Measurements from ENCODE around the gene SYCP2. TPM values are rescaled to one million over a fixed set of nuclear protein-coding genes. Genes with fewer than 3 reads are reported as not detected.
"Not testable (repeated sequence)": the region's sequence is repeated elsewhere in the genome, so short reads cannot be mapped to it uniquely, and the experiment has no call there.

The SYCP2 gene, protein sequence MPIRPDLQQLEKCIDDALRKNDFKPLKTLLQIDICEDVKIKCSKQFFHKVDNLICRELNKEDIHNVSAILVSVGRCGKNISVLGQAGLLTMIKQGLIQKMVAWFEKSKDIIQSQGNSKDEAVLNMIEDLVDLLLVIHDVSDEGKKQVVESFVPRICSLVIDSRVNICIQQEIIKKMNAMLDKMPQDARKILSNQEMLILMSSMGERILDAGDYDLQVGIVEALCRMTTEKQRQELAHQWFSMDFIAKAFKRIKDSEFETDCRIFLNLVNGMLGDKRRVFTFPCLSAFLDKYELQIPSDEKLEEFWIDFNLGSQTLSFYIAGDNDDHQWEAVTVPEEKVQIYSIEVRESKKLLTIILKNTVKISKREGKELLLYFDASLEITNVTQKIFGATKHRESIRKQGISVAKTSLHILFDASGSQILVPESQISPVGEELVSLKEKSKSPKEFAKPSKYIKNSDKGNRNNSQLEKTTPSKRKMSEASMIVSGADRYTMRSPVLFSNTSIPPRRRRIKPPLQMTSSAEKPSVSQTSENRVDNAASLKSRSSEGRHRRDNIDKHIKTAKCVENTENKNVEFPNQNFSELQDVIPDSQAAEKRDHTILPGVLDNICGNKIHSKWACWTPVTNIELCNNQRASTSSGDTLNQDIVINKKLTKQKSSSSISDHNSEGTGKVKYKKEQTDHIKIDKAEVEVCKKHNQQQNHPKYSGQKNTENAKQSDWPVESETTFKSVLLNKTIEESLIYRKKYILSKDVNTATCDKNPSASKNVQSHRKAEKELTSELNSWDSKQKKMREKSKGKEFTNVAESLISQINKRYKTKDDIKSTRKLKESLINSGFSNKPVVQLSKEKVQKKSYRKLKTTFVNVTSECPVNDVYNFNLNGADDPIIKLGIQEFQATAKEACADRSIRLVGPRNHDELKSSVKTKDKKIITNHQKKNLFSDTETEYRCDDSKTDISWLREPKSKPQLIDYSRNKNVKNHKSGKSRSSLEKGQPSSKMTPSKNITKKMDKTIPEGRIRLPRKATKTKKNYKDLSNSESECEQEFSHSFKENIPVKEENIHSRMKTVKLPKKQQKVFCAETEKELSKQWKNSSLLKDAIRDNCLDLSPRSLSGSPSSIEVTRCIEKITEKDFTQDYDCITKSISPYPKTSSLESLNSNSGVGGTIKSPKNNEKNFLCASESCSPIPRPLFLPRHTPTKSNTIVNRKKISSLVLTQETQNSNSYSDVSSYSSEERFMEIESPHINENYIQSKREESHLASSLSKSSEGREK (N-terminal part only)
- 0.60 TPM for total RNA-seq

DNA sequence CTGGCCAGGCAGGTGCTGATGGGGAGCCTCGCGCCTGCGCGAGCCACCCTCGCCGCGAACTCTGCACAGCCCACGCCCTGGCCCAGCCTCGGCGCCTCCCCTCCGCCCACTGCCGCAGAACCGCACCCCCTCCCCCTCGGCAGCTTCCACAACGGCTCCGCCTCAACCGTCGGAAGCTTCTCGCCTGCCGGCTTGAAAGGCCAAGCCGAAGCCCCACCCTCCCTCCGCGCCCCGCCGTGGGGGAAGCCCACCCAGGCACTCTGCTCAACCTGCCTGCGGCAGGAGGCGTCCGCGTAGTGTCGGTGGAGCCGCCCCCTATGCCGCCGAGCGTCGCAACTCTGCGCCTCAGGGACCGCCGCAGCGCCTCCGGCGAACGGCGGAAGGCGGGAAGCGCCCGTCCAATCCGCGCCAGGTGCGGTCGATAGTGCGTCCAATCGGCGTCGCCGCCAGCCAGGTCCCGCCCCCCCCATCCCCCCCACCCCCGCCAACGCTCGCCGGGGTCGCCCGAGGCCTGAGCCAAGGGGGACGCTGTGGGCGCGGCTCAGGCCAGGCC is at the start of gene SYCP2:
SYCP2 (minus strand) TSS at position 342 of the 553 bp plus-strand sequence. CDS start 11,224 bp downstream, outside the sequence.
- peak; percentile 35 for ATAC-seq

DNA sequence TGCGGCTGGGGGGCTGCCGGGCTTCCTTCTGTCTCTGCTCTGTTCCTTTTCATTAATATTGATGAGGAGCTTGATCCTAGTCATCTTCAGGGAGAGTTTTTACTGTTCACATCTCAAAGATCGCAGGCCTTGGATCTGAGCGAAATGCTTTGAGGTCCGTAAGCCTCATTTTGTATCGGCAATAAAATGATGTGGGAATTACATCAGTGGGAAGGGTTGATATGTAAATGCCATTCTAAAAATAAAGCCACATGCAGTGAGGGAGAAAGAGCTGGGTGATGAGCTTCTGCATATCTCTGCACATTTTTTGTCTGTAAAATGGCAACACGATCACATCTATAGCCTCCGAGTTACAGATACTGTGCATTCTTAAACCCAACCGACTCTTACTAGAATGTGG is 49.6 kb upstream of the SYCP2 start:
- no peak for ATAC-seq

DNA sequence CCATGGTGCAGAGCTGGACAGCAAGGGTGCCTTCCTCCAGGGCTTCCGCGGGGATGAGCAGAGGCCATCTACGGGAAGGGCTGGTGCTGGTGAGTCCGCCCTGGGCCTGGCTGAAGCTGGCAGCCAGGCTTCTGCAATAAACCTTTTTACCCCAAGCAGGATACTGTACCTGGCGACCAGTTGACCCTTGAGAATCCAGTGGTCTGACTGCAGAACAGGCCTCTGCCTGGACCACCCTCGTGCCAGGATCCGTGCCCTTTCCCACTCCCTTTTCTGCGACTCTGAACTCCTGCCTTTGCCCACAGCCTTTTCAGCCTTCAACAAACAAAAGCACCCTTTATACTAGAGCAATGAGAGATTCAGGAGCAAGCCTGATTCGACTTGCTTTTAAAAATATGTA is 43.6 kb upstream of the SYCP2 start:
- no peak for ATAC-seq

DNA sequence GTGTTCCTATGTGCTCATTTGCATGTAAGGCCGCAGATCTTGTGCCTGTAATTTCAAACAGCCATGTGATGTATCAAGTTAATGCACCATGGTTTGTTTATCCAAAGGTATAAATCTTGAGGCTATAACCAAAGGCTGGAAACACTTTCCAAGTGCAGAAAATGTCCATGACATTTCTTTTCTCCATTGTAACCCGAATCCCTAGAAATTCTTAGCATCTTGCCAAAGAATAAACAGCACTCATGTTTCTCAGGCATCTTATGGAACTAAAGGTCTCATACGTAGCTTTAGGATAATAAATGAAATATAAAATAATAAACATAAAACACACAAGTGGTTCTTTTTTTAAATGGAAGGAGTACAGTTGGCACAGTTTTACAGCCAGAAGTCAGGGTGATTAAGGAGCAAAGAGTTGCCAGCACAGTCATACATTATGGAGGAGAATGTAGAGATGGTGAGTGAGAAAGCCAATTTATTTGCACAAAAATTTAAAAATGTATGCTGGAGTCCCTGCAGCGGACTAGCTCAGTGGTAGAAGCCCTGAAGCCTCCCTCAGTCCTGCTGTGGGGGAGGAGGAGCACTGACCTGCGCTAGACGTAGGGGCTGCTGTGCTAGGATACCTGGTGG is 42.8 kb upstream of the SYCP2 start:
- ATAC-seq: no peak

DNA sequence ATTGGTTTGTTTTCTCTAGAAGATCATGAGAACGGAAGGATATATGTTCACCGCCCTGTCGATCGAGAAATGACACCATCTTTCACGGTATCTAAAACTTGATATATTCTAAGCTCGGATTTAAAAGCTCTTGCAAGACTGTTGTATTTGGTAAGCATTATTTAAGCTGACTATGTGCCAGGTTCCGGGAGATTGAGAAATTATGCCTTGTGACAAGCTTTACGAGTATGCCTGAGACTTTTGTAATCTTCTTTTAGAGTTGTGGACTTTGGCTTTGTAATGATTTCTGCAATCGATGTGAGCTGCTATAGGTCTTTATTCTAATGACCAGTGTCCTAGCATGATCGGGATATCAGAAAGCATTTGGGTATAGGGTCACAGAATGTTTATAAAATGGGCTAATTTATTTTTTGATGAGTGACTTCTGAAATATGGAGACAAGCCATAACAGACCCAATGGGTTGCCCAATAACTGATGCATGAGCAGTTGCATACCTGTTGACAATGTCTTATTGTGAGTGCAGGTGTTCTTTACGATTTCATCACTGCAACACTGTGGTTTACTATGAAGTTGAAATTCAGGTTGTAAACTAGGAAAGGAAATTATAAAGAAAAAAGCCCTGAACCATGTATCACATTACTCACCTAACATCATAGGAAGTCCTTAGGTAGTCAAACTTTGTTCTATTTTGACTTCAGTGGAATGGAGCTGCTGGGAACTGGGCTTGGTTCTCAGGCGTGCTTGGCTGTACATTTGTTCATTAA is 38.8 kb upstream of the SYCP2 start:
- peak; percentile 92 for ATAC-seq

DNA sequence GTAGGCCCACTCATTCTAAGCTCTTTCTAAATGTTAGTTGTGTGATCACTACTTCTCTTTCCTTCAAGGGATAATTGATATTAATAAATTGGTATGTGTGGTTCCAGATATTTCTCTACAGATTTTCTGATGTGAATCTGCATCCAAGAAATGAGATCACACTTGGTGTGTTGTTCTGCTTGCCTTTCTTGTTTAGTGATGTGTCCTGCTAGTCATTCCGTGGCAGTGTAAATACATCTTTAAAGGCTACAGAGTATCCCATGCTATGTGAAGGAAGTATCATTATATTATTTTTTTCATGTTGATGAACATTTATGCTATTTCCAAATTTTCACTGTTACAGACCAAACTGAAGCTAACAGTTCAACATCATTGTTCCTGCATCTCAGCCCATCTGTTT is 38.0 kb upstream of the SYCP2 start:
- ATAC-seq: peak; percentile 68

DNA sequence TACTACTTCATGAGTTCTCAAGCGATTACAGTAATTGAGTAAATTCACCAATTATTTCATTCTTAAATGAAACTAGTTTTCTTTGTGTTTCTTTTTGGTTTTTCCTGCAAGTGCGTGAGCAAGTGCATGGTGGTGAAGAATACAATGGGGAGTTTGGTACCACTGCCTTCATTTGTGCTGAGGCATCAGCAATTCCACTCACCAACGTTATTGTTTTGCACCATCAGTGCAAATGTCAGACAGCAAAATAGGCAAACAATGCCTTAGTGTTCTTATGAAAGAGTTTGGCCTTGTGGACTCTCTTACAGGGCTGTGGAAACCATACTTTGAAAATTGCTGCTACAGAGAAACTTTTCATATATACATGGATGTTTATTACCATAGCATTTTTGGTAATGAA is 33.0 kb upstream of the SYCP2 start:
- ATAC-seq: no peak

DNA sequence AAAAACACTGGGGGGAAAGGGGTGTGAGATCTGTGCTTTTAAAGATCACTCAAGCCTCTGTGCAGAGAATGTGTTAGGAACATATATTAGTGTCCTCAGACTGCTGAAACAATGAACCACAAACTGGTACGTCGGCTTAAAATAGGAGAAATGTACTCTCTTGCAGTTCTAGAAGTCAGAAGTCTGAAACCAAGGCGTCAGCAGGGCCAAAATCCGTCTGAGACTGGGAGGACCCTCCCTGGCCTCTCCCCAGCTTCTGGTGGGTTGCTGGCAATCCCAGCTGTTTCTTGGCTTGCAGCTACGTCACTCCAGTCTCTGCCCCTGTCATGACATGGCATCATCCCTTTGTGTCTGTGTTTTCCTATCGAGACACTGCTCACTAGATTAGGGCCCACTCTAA is 28.7 kb upstream of the SYCP2 start:
- peak; percentile 3 for ATAC-seq

DNA sequence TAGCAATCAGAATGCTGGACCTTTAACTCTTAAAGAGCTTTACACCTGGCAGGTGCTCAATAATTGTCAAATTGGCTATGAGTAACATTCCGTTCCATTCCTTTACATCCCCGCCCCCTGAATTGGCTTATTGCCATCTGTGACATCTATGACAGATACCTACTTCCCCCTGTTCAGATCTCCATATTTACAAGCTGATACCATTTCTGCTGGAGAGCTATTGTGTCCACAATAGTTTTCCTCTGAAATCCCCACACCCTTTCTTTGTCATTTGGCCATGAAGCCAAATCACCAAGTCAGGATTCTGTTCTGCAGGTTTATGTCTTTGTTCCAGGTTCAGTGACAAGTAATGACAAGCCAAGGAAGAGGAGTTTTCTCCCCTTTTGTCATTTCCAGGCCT is 28.0 kb upstream of the SYCP2 start:
- peak; percentile 94 for ATAC-seq

DNA sequence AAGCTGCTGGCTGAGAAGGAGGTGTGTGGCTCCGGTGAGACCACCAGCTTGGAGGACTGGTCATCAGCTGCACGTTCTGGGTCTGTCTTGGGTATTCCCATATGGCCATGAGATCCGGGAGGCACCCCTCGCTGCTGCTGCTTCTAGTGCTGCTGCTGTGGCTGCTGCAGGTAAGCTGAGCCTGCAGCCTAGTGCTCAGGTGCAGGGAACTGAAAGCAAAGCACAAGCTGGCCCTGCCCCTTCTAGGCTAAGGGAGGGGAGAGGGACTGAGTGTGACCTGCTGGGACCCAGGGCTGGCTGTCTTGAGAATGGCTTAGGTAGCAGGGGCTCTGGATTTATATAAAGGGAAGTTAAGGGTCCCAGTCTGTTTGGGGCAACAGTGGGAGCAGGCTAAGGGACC is 25.2 kb upstream of the SYCP2 start:
- no peak for ATAC-seq

DNA sequence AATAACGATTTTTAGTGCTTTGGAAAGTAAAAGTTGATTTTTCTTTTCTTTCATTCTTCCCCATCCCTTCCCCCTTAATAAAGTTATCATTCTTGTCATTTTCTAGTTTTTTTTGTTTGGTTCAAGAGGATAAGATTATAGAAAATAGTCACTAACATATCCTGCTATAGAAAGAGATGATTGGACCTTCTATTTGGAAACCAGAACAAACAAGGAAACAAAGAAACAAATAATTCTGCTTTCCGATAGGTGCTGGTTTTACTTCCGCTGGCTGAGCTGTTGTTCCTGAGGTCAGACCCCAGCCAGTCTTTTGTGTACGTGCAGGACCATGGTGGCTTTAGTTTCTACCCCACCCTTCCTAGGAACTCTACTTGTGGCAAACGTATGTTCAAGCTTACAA is 24.7 kb upstream of the SYCP2 start, which contains the start of gene CDH26:
CDH26 (plus strand) TSS at position 301 of the 400 bp plus-strand sequence. CDS start 304 bp downstream, outside the sequence.
- no peak for ATAC-seq

DNA sequence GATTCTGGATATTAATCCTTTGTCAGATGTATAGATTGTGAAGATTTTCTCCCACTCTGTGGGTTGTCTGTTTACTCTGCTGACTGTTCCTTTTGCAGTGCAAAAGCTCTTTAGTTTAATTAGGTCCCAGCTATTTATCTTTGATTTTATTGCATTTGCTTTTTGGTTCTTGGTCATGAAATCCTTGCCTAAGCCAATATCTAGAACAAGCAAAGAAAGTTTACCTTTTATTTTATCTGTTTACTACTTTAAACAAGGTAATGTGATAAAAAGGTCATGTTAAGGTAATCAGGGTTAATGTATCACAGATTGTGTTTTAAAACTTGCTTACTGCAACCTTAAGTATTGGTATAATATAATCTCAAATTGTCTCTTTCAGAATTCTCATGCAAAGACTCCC is 24.1 kb upstream of the SYCP2 start:
- not testable (repeated sequence) for ATAC-seq

DNA sequence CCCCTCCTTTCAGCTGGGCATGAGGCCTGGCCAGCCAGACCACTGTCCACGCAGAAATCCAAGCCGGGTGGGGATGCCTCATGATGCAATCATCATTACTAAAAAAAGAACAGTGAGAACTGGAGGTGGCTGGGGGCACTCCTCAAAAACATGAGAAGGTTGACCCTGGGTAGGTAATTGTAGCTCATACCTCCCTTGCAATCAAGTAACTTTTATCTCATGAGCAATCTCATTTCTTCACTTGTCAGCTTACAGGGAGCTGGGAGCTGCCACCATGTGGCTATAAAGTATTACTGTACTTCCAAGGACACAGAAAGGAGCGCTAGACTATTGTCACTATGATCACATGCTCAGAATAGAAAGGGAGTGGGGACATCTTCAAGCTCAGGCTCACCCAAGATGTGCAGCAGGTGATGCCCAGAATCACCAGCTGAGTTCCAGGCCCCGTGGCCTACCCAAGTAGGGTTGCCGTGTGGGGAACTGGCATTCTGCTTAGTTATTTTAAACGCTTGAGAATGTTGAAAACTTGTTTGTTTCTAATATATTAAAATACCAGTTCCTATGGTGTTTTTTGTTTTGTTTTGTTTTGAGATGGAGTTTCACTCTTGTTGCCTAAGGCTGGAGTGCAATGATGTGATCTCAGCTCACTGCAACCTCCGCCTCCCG is 21.8 kb upstream of the SYCP2 start:
- ATAC-seq: peak; percentile 68

DNA sequence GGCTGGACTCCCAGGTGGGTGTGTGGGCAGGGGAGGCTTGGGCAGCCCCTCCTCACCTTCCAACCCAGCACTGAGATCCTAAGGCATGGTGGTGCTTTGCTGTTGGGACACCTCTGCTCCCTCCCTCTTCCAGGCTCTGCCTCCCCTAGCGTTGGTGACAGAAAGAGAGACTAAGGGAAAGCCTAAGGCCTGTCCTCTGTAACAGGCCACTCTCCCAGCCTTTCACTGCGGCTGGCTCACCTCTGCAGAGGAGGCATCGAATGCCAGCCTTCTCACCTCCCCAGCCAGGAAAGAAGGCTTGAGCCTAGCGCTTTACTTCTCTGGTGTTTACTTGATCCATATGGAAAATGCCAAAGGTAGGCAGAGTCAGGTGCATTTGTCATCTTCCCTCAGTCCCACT is 21.3 kb upstream of the SYCP2 start:
- no peak for ATAC-seq

DNA sequence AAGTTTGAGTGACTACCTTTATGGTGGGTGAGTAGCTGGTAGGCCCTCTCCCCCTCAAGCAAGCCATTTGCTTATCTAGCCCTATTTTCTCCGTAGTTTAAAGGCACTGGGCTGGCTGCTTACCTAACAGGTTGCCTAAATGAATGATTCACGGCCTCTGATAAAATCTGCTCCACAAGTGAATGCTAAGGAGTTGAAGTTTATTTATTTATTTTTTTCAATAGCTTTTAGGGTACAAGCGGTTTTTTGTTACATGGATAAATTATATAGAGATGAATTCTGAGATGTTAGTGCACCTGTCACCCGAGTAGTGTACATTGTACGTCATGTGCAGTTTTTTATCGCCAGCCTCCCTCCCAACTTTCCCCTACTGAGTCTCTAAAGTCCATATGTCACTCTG is 16.5 kb upstream of the SYCP2 start:
- no peak for ATAC-seq

DNA sequence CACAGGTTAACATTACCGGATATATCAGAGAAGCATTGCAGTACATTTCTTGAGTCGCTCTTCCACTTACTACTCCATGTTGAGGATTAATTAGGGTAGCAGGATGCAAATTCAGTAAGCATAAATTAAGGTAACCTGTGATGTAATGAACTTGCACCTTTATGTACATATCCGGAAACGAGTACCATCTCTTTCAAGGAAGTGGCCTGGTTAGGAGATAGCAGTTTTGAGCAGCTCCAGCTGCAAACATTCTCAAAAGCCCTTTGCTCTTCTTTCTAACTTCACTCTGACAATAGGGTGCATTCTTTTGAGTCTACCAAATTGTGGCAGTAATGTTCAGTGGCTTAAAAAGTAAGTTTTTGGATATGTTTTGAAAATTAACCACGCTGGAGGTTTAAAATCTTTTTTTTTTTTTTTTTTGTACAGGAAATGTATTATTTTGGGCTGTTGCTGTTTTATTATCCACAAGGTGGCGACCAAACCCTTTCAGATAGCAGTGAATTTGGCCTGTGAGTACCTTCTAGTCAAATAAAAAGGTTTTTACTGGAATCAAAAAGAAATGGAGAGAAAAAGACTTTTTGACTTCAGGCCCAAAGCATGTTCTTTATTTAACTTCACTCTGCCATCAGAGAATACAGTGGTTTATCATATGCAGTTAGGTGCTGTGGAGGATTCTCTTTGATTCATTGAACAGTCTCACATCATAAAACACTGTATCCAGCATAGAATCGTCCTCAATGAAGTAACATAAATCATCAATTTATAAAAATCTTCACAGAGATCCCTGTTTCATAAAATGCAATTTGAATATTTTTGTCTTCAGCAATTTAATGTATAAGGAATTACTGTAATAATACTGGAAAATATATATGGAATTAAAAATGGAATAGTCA is 15.6 kb upstream of the SYCP2 start:
- peak; percentile 61 for ATAC-seq

DNA sequence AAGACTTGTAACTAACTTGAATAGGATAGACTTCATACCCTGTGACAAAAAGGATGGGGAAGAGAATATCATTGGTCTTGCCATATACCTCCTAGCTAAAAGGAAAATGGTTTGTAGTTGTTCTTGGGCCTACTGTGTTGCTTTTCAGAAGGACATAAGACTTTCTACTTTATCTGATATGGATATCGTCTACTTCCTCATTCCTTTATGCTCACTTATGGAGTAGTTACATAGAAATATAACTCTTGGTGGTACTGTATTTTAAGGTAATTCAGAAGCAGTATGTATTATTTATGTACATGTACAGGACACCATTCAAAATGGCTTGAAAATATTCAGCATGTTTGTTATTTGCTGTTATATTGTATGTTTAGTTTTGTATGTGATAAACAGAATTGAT is 14.8 kb upstream of the SYCP2 start:
- ATAC-seq: no peak

DNA sequence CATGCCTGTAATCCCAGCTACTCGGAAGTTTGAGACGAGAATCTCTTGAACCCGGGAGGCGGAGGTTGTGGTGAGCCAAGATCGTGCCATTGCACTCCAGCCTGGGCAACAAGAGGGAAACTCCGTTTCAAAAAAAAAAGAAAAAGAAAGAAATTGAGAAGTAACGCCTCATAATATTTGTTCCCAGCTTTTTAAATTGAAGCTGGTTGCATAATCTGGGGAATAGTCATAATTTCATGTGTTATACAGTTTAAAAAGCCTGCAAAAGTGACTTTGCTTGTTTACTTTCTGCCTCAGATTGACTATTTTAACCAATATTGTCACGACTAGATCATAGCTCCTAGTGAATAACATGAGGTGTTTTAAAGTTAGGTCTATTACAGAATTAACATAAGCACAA is 13.9 kb upstream of the SYCP2 start:
- no peak for ATAC-seq

DNA sequence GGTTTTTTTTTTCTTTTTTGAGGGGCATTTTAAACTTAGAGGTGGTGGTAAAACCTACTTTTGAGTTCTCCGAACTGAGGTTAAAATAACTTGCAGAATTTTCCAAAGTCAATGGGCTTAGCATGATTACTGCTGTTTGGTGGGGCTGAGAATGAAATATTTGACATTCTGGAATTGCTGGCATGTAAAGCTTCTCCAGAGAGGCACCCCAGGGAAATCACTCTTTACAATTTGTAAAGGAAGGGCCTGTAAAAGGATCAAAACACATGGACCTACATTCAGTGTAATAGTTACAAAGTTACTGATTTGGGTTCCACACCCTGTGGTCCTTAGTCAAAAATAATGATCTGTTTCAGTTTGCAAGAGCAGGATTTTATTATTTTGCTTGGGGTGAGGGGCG is 12.3 kb upstream of the SYCP2 start:
- no peak for ATAC-seq

DNA sequence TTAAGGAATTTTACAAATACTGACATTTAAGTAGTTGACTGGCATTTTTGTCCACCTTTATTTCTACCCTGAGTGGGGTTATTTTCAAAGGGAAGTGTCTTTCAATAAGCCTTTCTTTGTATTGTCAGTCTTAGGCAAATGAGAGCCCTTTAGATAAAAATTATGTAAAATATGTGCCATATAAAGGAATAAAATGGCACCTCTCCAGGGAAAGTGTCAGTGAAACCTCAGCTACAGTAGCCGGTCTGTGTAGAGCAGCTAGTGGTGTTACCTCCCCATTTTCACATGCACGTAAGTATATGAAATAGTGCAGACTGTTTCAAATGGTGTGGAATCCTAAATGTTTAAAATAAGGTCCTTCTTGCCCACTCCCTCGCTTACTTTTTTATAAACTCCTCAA is 11.7 kb upstream of the SYCP2 start:
- ATAC-seq: no peak

All from esophagus mucosa (tissue), 1 donor.